SU-DHL-6 (cell line): ENCODE data around the gene TLX3.
"Not testable (repeated sequence)": the region's sequence is repeated elsewhere in the genome, so short reads cannot be mapped to it uniquely, and the experiment has no call there.

ENCODE experiments used
- H2AFZ ChIP-seq: fragments of 200-600 bp; sonication (generic); 2 replicates; pipeline ENCODE4 v1.6.1; 2014; ENCODE audit warnings: low read depth, mild to moderate bottlenecking, moderate library complexity, mixed read lengths, antibody characterized with exemption, low read length; ENCODE audit not compliant: severe bottlenecking
- H3F3A ChIP-seq: fragments of 200-600 bp; shearing (Covaris generic); 2 replicates; pipeline ENCODE4 v1.6.0; 2016; ENCODE audit warnings: antibody characterized with exemption, mild to moderate bottlenecking; ENCODE audit not compliant: insufficient read depth
- H3K27ac ChIP-seq: fragments of 200-600 bp; sonication (generic); 2 replicates; pipeline ENCODE4 v1.5.1; 2016; ENCODE audit warnings: low read depth, mild to moderate bottlenecking, low read length, moderate library complexity, mixed read lengths
- H3K27me3 ChIP-seq: fragments of 200-600 bp; sonication (generic), shearing (Covaris generic); 2 replicates; pipeline ENCODE4 v1.6.0; 2014; ENCODE audit warnings: mild to moderate bottlenecking, low read length
- H3K36me3 ChIP-seq: fragments of 200-600 bp; sonication (generic); 2 replicates; pipeline ENCODE4 v1.6.1; 2014; ENCODE audit warnings: mild to moderate bottlenecking, low read length, mixed read lengths
- H3K4me2 ChIP-seq: fragments of 300-600, 200-600 bp; shearing (Covaris generic), sonication (generic); 2 replicates; pipeline ENCODE4 v1.6.0; 2014; ENCODE audit warnings: low read length, low read depth, mild to moderate bottlenecking; ENCODE audit not compliant: poor library complexity, severe bottlenecking
- H3K4me3 ChIP-seq: fragments of 200-600 bp; sonication (generic); 2 replicates; pipeline ENCODE4 v1.5.1; 2014; ENCODE audit warnings: antibody characterized with exemption, low read length, mild to moderate bottlenecking, mixed read lengths; ENCODE audit not compliant: insufficient read depth, poor library complexity, severe bottlenecking
- H3K79me2 ChIP-seq: fragments of 200-600 bp; sonication (generic); 2 replicates; pipeline ENCODE4 v1.6.1; 2014; ENCODE audit warnings: mild to moderate bottlenecking, low read length, moderate library complexity; ENCODE audit not compliant: insufficient read depth
- H3K9ac ChIP-seq: fragments of 200-600 bp; sonication (generic); 2 replicates; pipeline ENCODE4 v1.7.0; 2014; ENCODE audit warnings: mild to moderate bottlenecking, low read length
- H3K9me2 ChIP-seq: fragments of 200-600 bp; sonication (generic); replicated peaks from 2 replicates; pipeline ENCODE4 v1.6.1; 2014; ENCODE audit warnings: low read length; ENCODE audit not compliant: insufficient read depth
- H3K9me3 ChIP-seq: fragments of 200-600 bp; sonication (generic); 2 replicates; pipeline ENCODE4 v1.6.1; 2014; ENCODE audit warnings: low read length, mixed read lengths; ENCODE audit not compliant: insufficient read depth
- H4K20me1 ChIP-seq: fragments of 200-600 bp; sonication (generic); 2 replicates; pipeline ENCODE4 v1.6.1; 2014; ENCODE audit warnings: low read depth, mild to moderate bottlenecking, antibody characterized with exemption, low read length, moderate library complexity, mixed read lengths
- EZH2phosphoT487 ChIP-seq: fragments of 200-600 bp; sonication (generic), shearing (Covaris generic); conservative IDR thresholded peaks from 2 replicates; pipeline ENCODE4 v1.6.1; 2018; ENCODE audit warnings: mild to moderate bottlenecking, antibody characterized with exemption, low read length, moderate library complexity, mixed read lengths
- TF ChIP-seq, protein P1 (sequence below): fragments of 200-600 bp; sonication (generic); IDR thresholded peaks from one replicate; pipeline ENCODE4 v1.5.1; 2017; ENCODE audit warnings: antibody characterized with exemption, mild to moderate bottlenecking, low read length, moderate library complexity; ENCODE audit not compliant: insufficient read depth, poor library complexity, severe bottlenecking

TLX3 gene

DNA sequence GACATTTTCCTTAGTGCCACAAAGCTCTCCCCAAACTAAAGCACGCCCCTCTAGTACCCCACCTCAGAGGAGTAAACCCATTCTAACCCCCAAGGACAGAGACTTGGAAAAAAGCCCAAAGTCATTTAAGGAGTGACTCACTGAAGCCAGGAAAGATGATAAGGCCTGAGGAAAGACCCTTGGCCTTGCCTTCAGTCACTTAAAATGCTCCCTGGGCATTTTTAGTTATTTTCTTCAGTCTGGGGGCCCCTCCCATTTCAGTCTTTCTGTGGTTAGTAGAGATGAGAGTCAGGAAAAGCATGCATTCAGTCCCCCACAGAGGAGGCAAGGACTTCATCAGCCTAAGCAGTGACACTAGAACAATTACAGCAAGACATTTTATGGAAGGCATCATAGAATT lies 13.7 kb upstream of the TLX3 start:
- no peak overlapping the region for H3K4me2 ChIP-seq
- H3K36me3 ChIP-seq: no peaks in the 10 kb centered on the region
- no peaks in the 10 kb centered on the region for H3F3A ChIP-seq
- no peaks in the 10 kb centered on the region for H3K27me3 ChIP-seq
- no peak overlapping the region for H3K27ac ChIP-seq
- H3K9me3 ChIP-seq: no peaks in the 10 kb centered on the region
- H3K79me2 ChIP-seq: no peaks in the 10 kb centered on the region
- no peak for TF ChIP-seq EZH2phosphoT487
- TF ChIP-seq, protein P1, sequence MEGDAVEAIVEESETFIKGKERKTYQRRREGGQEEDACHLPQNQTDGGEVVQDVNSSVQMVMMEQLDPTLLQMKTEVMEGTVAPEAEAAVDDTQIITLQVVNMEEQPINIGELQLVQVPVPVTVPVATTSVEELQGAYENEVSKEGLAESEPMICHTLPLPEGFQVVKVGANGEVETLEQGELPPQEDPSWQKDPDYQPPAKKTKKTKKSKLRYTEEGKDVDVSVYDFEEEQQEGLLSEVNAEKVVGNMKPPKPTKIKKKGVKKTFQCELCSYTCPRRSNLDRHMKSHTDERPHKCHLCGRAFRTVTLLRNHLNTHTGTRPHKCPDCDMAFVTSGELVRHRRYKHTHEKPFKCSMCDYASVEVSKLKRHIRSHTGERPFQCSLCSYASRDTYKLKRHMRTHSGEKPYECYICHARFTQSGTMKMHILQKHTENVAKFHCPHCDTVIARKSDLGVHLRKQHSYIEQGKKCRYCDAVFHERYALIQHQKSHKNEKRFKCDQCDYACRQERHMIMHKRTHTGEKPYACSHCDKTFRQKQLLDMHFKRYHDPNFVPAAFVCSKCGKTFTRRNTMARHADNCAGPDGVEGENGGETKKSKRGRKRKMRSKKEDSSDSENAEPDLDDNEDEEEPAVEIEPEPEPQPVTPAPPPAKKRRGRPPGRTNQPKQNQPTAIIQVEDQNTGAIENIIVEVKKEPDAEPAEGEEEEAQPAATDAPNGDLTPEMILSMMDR: no peak
- no peak overlapping the region for H3K4me3 ChIP-seq
- H2AFZ ChIP-seq: no peak overlapping the region
- no peaks in the 10 kb centered on the region for H3K9me2 ChIP-seq
- H4K20me1 ChIP-seq: no peaks in the 10 kb centered on the region
- no peak overlapping the region for H3K9ac ChIP-seq

DNA sequence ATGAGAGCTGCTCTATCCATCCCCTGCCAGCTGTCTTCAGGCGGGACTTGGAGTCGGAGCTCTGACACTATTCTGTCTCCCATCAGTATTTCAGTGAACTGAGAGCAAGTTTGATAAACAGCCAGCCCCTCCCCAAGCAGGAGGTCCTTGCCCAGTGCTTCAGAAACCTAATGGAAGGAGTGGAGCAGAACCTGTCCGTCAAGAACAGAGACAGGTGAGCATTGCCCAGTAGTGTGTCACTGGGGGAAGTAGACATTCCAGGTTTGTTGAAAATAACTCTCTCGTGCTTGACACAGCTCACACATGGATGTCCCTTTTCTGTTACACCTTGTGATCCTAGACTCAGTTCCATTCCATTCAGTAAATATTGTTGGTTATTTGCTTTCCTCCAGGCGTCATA lies 13.2 kb upstream of the TLX3 start:
- H4K20me1 ChIP-seq: no peaks in the 10 kb centered on the region
- H3K9ac ChIP-seq: no peak overlapping the region
- H3K27me3 ChIP-seq: no peaks in the 10 kb centered on the region
- H3K27ac ChIP-seq: no peak overlapping the region
- H3K4me2 ChIP-seq: no peak overlapping the region
- H2AFZ ChIP-seq: no peak overlapping the region
- H3K36me3 ChIP-seq: no peaks in the 10 kb centered on the region
- H3K79me2 ChIP-seq: no peaks in the 10 kb centered on the region
- TF ChIP-seq, protein P1: no peak
- TF ChIP-seq EZH2phosphoT487: no peak
- no peaks in the 10 kb centered on the region for H3K9me2 ChIP-seq
- H3F3A ChIP-seq: no peaks in the 10 kb centered on the region
- no peak overlapping the region for H3K4me3 ChIP-seq
- no peaks in the 10 kb centered on the region for H3K9me3 ChIP-seq

DNA sequence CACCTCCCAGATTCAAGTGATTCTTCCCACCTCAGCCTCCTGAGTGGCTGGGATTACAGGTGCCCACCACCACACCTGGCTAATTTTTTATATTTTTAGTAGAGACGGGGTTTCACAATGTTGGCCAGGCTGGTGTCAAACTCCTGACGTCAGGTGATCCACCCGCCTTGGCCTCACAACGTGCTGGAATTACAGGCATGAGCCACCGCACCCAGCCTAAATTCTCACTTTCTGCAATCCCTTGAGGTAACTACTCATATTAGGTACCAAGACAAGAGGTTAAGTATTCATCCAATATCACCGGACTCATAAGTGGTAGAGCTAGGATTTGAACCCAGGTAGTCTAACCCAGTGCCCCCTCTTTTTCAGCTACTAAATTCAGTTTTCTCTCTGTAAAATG lies 11.1 kb upstream of the TLX3 start:
- not testable (repeated sequence) for H3K9me3 ChIP-seq, H3K4me3 ChIP-seq, H3K79me2 ChIP-seq, H3K27me3 ChIP-seq, H3F3A ChIP-seq, H3K9ac ChIP-seq, H4K20me1 ChIP-seq, H3K9me2 ChIP-seq, H3K4me2 ChIP-seq, H3K36me3 ChIP-seq, H2AFZ ChIP-seq, H3K27ac ChIP-seq

DNA sequence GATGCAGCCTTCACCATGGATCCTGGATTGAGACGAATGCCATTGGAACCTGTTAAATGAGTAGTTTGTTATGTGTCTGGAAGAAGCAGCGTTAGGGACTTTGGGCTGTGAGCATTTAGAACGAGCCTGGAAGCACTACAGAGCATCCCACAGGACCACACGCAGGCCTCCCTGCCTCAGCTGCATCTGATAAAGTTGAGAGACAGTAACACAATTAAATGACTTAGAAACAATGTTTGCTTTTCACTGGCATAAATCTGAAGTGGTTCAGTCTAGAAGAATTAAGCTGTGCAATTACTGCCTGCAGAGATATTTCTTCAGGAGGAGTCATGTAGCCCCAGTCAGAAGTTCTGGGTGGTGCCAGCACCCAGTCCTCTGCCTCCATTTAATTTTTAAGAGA lies 9.8 kb upstream of the TLX3 start:
- no peak overlapping the region for H3K4me3 ChIP-seq
- H4K20me1 ChIP-seq: no peaks in the 10 kb centered on the region
- H3K36me3 ChIP-seq: no peaks in the 10 kb centered on the region
- TF ChIP-seq, protein P1: no peak
- TF ChIP-seq EZH2phosphoT487: no peak
- no peaks in the 10 kb centered on the region for H3F3A ChIP-seq
- no peaks in the 10 kb centered on the region for H3K79me2 ChIP-seq
- H3K9ac ChIP-seq: no peak overlapping the region
- H3K4me2 ChIP-seq: no peak overlapping the region
- no peaks in the 10 kb centered on the region for H3K9me3 ChIP-seq
- H2AFZ ChIP-seq: no peak overlapping the region
- no peak overlapping the region for H3K27ac ChIP-seq
- no peaks in the 10 kb centered on the region for H3K27me3 ChIP-seq
- no peaks in the 10 kb centered on the region for H3K9me2 ChIP-seq
